GM15510 (cell line): ENCODE data around the gene SIK3.

Experiments
- POLR2A ChIP-seq: IDR thresholded peaks from 3 replicates; pipeline ENCODE4 v1.6.1; 2011; ENCODE audit warnings: borderline replicate concordance; ENCODE audit not compliant: insufficient read length; ENCODE audit errors: extremely low read depth

The SIK3 gene

GRCh38 chr11:116871248-116871647 is 227.0 kb downstream of the SIK3 start:
- TF ChIP-seq POLR2A = no peak

GRCh38 chr11:116870054-116870453 is 228.2 kb downstream of the SIK3 start:
- TF ChIP-seq POLR2A = no peak

GRCh38 chr11:116869610-116870009 is 228.6 kb downstream of the SIK3 start:
- no peak for TF ChIP-seq POLR2A

GRCh38 chr11:116868066-116868465 is 230.2 kb downstream of the SIK3 start:
- TF ChIP-seq POLR2A = no peak

GRCh38 chr11:116867619-116868018 is 230.6 kb downstream of the SIK3 start:
- TF ChIP-seq POLR2A = no peak

GRCh38 chr11:116866804-116867455 is 231.3 kb downstream of the SIK3 start:
- TF ChIP-seq POLR2A = no peak

- no peak for TF ChIP-seq POLR2A
Observed at GRCh38 chr11:116865696-116866095, 232.5 kb downstream of the SIK3 start.

- TF ChIP-seq POLR2A = no peak
Observed at GRCh38 chr11:116864531-116864930, 233.7 kb downstream of the SIK3 start.

GRCh38 chr11:116862951-116863350 is 235.3 kb downstream of the SIK3 start:
- TF ChIP-seq POLR2A = no peak

GRCh38 chr11:116862185-116862584 is 236.0 kb downstream of the SIK3 start:
- no peak for TF ChIP-seq POLR2A

- no peak for TF ChIP-seq POLR2A
Observed at GRCh38 chr11:116861539-116861938, 236.7 kb downstream of the SIK3 start.

GRCh38 chr11:116860303-116860702 is 237.9 kb downstream of the SIK3 start:
- no peak for TF ChIP-seq POLR2A

GRCh38 chr11:116859175-116859574 is 239.1 kb downstream of the SIK3 start:
- no peak for TF ChIP-seq POLR2A

- no peak for TF ChIP-seq POLR2A
Observed at GRCh38 chr11:116857936-116858335, 240.3 kb downstream of the SIK3 start.

GRCh38 chr11:116857316-116857715 is 240.9 kb downstream of the SIK3 start:
- TF ChIP-seq POLR2A = no peak

- no peak for TF ChIP-seq POLR2A
Observed at GRCh38 chr11:116856423-116856822, 241.8 kb downstream of the SIK3 start.

- no peak for TF ChIP-seq POLR2A
Observed at GRCh38 chr11:116855413-116855812, 242.8 kb downstream of the SIK3 start.
